Natural killer cell (primary cell): ENCODE data around the gene DRD2. TPM values are rescaled to one million over a fixed set of nuclear protein-coding genes. Genes with fewer than 3 reads are reported as not detected.

Experiments used
- ATAC-seq, 3 donors: fragments of 150-1000 bp in 2 of 3; fragments of 200-7000 bp in 1 of 3; cut with Tn5 transposase; 1 replicate in 1 of 3; 2 replicates in 2 of 3; pipeline ENCODE4 v1.10.0; 2021; ENCODE audit warnings: mild to moderate bottlenecking in 2 of 3, moderate library complexity in 2 of 3
- DNase-seq, 2 donors: peaks; one replicate each; pipeline versions ENCODE4 v3.0.0 to v3.0.0-alpha.2; 2013 to 2021; ENCODE audit warnings: mixed read lengths in 1 of 2
- H3K27ac ChIP-seq: one replicate; pipeline ENCODE4 v1.5.1; 2013; ENCODE audit warnings: mild to moderate bottlenecking, low read length
- H3K27me3 ChIP-seq: one replicate; pipeline ENCODE4 v1.6.1; 2013; ENCODE audit warnings: low read length; ENCODE audit not compliant: control insufficient read depth, insufficient read depth
- H3K36me3 ChIP-seq: one replicate; pipeline ENCODE4 v1.6.1; 2013; ENCODE audit warnings: low read length; ENCODE audit not compliant: control insufficient read depth, insufficient read depth
- H3K4me1 ChIP-seq: one replicate; pipeline ENCODE4 v1.6.1; 2013; ENCODE audit warnings: low read length; ENCODE audit not compliant: control insufficient read depth, insufficient read depth
- H3K4me3 ChIP-seq: one replicate; pipeline ENCODE4 v1.5.1; 2013; ENCODE audit warnings: low read length
- H3K9me3 ChIP-seq: one replicate; pipeline ENCODE4 v1.6.1; 2013; ENCODE audit warnings: low read length; ENCODE audit not compliant: control insufficient read depth, insufficient read depth
- H3K27ac Mint-ChIP-seq, 2 donors: one replicate each; pipeline ENCODE4 v1.8.0; 2022; ENCODE audit warnings: mild to moderate bottlenecking in 2 of 2, mixed read lengths in 2 of 2, moderate library complexity in 1 of 2
- H3K27me3 Mint-ChIP-seq, 2 donors: one replicate each; pipeline ENCODE4 v1.8.0; 2022; ENCODE audit warnings: low read depth in 2 of 2, mixed read lengths in 2 of 2
- H3K36me3 Mint-ChIP-seq: one replicate; pipeline ENCODE4 v1.8.0; 2022; ENCODE audit warnings: mixed read lengths
- H3K4me1 Mint-ChIP-seq, 2 donors: one replicate each; pipeline ENCODE4 v1.8.0; 2022; ENCODE audit warnings: mixed read lengths in 2 of 2
- H3K4me3 Mint-ChIP-seq: one replicate; pipeline ENCODE4 v1.8.0; 2022; ENCODE audit warnings: mild to moderate bottlenecking, moderate library complexity, mixed read lengths
- H3K9me3 Mint-ChIP-seq, 2 donors: one replicate each; pipeline ENCODE4 v1.8.0; 2022; ENCODE audit warnings: mixed read lengths in 2 of 2
- WGBS: methylation state at CpG from one replicate; pipeline ENCODE4 v1.1.7; 2013; ENCODE audit warnings: missing lambda C conversion rate; ENCODE audit not compliant: insufficient coverage; 5-methylcytosine and 5-hydroxymethylcytosine counted together
- intact Hi-C: fragments of 100-400 bp; cut with micrococcal nuclease; formaldehyde crosslinking; loops from one replicate; pipeline ENCODE4 v1.14.2; 2022
- total RNA-seq, 4 donors: library from RNA; stranded (reverse); fragments of 120-200 nt in 1 of 4; gene quantifications; one replicate each; pipeline versions ENCODE4 v1.2.3 to v1.2.4, GENCODE V29; 2013 to 2022
- TF ChIP-seq, protein P1 (sequence below): fragments of 200-600 bp; IDR thresholded peaks from one replicate; pipeline ENCODE4 v1.8.0; 2022; ENCODE audit warnings: antibody characterized with exemption

Gene DRD2
- total RNA-seq, 3 donors from 2014 or later (not counting 1 experiment from before 2014, with no cell fraction given) = not detected

DNA sequence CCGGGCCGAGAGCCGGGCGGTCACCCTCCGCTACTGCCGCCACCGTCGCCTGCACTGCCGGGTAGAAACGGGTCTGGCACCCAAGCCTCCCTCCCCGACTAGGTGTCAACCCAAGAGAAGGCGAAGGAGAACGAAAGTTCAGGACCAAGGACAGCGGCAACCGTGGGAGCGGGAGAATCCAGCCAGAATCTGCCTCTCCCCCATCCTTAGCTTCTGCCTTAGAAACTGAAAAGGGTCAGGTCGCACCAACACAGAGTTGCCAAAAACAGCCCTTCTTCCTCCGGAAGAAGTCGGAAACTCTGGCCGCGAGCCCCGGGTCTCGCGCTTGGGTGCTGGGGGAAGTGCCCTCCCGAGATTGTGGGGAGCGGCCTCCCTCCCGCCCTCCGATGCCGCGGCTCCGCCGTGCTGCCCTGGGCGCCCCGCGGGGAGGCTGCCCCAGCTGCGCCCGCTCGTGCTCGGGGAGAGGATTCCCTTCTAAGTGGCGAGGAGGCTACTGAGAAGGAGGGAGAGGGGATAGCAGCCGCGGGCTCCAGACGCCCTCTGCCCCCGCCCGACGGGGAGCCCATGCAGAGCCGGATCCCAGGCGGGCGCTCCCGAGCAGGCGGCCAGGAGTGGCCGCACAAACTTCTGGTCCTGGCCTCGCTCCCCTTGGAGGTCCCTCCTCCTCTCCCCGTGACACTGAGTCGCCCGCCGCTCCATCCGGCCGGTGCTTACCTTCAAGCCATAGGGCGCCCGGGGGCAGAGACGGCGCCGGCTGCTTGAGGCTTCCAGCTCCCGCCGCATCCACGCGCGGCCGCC is 637 bp downstream of the DRD2 start:
- H3K9me3 Mint-ChIP-seq = peaks cover 0 to 2% of the 10 kb centered on the region in 2 donors
- intact Hi-C loops = no loop called here
- TF ChIP-seq, protein P1, sequence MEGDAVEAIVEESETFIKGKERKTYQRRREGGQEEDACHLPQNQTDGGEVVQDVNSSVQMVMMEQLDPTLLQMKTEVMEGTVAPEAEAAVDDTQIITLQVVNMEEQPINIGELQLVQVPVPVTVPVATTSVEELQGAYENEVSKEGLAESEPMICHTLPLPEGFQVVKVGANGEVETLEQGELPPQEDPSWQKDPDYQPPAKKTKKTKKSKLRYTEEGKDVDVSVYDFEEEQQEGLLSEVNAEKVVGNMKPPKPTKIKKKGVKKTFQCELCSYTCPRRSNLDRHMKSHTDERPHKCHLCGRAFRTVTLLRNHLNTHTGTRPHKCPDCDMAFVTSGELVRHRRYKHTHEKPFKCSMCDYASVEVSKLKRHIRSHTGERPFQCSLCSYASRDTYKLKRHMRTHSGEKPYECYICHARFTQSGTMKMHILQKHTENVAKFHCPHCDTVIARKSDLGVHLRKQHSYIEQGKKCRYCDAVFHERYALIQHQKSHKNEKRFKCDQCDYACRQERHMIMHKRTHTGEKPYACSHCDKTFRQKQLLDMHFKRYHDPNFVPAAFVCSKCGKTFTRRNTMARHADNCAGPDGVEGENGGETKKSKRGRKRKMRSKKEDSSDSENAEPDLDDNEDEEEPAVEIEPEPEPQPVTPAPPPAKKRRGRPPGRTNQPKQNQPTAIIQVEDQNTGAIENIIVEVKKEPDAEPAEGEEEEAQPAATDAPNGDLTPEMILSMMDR = no peak
- no peaks in the 10 kb centered on the region for H3K4me1 ChIP-seq
- peaks cover 17% of the 10 kb centered on the region for H3K27me3 ChIP-seq
- no peaks in the 10 kb centered on the region for H3K9me3 ChIP-seq
- H3K36me3 ChIP-seq = no peaks in the 10 kb centered on the region
- H3K36me3 Mint-ChIP-seq = peaks cover 8% of the 10 kb centered on the region
- peak in 1 of 3 donors; percentile 65 for ATAC-seq
- WGBS = 3% methylated on average over 70 of the region's 70 CpGs
- peaks cover 45 to 61% of the 10 kb centered on the region in 2 donors for H3K27me3 Mint-ChIP-seq
- H3K4me1 Mint-ChIP-seq = no peaks in the 10 kb centered on the region
- H3K4me3 Mint-ChIP-seq = peak overlapping the region; percentile 25
- H3K27ac Mint-ChIP-seq = no peak overlapping the region
- peak; percentile 24 to 57 for DNase-seq
- no peak overlapping the region for H3K4me3 ChIP-seq
- no peak overlapping the region for H3K27ac ChIP-seq

GRCh38 chr11:113473983-113474361 is 1.2 kb downstream of the DRD2 start:
- intact Hi-C loops = no loop called here
- Histone ChIP-seq H3K27ac (no peak overlapping the region), H3K4me3 (no peak overlapping the region), H3K36me3 (no peaks in the 10 kb centered on the region), H3K9me3 (no peaks in the 10 kb centered on the region), H3K27me3 (peaks cover 17% of the 10 kb centered on the region), H3K4me1 (no peaks in the 10 kb centered on the region)
- DNase-seq (no peak), ATAC-seq (no peak)
- H3K4me3 Mint-ChIP-seq = peak overlapping the region; percentile 25
- TF ChIP-seq, protein P1 = no peak
- H3K9me3 Mint-ChIP-seq = peaks cover 0 to 2% of the 10 kb centered on the region in 2 donors
- 23% methylated on average over 9 of the region's 9 CpGs for WGBS
- H3K27ac Mint-ChIP-seq = no peak overlapping the region
- H3K4me1 Mint-ChIP-seq = no peaks in the 10 kb centered on the region
- H3K36me3 Mint-ChIP-seq = peaks cover 8% of the 10 kb centered on the region
- peaks cover 50 to 55% of the 10 kb centered on the region in 2 donors for H3K27me3 Mint-ChIP-seq

- ATAC-seq = no peak
- Mint-ChIP-seq H3K4me3 (no peak overlapping the region), H3K9me3 (peaks cover 0 to 2% of the 10 kb centered on the region in 2 donors), H3K4me1 (no peaks in the 10 kb centered on the region), H3K27me3 (peaks cover 44 to 45% of the 10 kb centered on the region in 2 donors), H3K36me3 (peaks cover 8% of the 10 kb centered on the region), H3K27ac (no peak overlapping the region)
- no peaks in the 10 kb centered on the region for H3K4me1 ChIP-seq
- H3K4me3 ChIP-seq = no peak overlapping the region
- intact Hi-C loops = no loop called here
- no peak for DNase-seq
- peaks cover 14% of the 10 kb centered on the region for H3K27me3 ChIP-seq
- no peaks in the 10 kb centered on the region for H3K9me3 ChIP-seq
- TF ChIP-seq, protein P1 = no peak
- WGBS = 43% methylated on average over 1 of the region's 1 CpG
- H3K27ac ChIP-seq = no peak overlapping the region
- no peaks in the 10 kb centered on the region for H3K36me3 ChIP-seq
Measured at GRCh38 chr11:113472471-113472870, 2.7 kb downstream of the DRD2 start.
